Esophagus mucosa (tissue), 1 donor: ENCODE measurements around the gene ZNF669. TPM values are rescaled to one million over a fixed set of nuclear protein-coding genes. Genes with fewer than 3 reads are reported as not detected.
"Not testable (repeated sequence)": the region's sequence is repeated elsewhere in the genome, so short reads cannot be mapped to it uniquely, and the experiment has no call there.

ENCODE experiments used
- ATAC-seq: fragments of 200-7000 bp; cut with Tn5 transposase; one replicate; pipeline ENCODE4 v1.9.1; 2020
- total RNA-seq: library from RNA; stranded (reverse); gene quantifications from one replicate; pipeline ENCODE4 v1.2.4, GENCODE V29; 2023
- donor health status: DM: yes; HTN: yes; CAD: no.

Gene ZNF669
- 2.6 TPM for total RNA-seq

DNA sequence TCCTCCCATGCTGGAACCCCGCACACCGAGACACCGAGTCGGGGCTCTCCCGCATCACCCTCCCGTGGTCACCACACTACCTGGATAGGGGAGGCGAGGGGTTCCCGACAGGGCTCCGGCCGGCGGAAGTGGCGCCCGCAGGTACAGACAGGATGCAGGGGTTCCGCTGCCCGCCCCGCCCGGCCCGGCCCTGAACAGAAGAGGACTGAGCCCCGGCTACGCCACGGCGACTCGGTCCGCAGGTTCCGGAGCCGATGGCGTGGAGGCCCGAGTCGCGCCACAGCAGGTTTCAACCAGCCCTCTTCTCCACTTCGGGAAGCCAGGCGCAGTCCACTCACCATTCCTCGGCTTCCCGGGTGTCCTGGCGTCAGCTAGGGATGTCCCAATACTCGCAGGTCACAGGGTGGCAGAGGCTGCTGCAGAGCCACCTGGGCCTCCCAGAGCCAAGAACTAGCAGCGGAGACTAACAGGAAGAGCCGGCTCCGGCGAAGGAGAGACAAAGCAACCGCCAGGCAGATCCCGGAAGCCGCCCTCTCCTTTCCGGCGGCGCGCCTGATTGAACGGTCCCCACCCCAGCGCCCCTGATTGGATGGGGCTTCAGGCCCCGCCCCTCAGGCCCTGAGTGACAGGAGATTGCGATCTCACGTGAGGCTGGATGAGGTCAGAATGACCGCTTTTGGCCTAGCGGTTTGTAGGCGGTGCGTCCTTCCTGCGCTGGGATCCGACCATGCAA, at the start of gene ZNF669:
Gene ZNF669 (minus strand): TSS at position 498 of the 733 bp plus-strand sequence. CDS start 157 bp downstream, at position 341.
- peak; percentile 100 for ATAC-seq

DNA sequence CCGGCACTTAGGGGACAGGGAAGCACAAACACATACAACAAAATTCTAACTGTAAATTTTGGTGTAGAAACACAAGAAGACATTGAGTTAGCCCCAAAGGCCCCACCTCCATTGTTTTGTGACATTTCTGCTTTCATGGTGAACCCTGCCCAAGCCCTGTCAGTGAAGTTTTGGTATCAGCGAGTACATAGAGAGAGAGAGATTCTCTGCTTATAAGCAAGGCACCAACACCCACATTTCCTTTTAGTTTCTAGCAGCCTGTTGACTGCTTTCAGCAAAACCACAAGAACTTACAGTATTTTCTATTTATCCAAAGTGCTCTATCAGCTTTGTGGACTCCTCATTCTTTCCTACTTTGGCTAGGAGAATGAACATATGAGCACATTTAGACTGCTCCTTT, 43.6 kb upstream of the ZNF669 start:
- no peak for ATAC-seq

DNA sequence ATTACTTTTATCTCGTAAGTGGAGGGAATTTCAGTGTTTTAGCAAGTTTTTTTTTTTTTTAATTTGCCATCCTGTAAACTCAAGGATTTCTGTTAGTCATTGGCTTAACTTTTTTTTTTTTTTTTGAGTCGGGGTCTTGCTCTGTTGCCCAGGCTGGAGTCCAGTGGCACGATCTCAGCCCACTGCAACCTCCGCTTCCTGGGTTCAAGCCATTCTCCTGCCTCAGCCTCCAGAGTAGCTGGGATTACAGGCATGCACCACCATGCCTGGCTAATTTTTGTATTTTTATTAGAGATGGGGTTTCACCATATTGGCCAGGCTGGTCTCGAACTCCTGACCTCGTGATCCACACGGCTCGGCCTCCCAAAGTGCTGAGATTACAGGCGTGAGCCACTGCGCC, 43.0 kb upstream of the ZNF669 start:
- ATAC-seq, result not testable (repeated sequence)

DNA sequence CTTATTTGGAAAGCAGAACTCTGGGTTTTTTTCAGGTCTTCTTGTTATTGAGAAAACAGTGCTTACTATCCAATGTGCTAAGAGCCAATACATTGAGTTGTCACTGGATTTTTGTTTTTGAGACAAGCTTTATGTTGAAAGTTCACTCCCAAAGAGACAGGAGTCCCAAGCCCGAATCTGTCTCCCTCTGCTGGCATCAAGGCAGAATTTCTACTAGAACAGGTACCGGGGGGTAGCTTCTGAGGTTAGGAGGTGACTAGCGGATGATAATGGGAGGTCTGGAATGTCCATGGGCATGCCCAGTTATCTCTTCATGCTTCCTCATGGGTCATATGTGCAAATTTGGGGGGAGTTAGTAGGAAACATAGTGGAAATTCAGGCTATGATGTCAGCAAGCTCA, 42.5 kb upstream of the ZNF669 start:
- ATAC-seq, result no peak

DNA sequence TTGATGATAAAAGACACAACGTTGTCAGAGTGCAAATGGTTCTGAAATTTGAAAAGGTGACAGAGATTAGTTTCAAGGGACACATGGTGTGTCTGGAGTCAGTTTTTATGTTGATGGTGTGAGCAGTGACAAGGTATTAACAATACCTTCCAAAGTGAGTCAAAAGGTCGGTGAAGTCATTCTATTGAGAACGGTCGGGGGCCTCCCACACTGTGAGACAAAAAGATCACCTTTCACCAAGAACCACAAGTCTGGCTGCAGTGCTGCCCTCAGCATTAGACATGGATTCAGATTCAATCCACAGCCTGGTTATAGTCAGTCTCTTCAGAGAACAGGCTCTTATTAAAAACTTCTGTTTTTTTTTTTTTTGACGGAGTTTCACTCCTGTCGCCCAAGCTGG, 41.1 kb upstream of the ZNF669 start:
- ATAC-seq, result no peak

DNA sequence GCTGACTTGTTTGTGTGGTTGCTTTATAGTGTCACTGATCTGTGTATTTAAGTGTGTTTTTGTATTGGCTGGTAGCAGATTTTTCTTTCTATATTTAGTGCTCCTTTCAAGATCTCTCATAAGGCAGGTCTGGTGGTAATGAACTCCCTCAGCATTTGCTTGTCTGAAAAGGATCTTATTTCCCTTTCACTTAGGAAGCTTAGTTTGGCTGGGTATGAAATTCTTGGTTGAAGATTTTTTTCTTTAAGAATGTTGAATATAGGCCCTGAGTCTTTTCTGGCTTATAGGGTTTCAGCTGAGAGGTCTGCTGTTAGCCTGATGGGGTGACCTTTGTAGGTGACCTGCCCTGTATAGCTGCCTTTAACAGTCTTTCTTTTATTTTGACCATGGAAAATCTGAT, 35.4 kb upstream of the ZNF669 start:
- not testable (repeated sequence) for ATAC-seq

DNA sequence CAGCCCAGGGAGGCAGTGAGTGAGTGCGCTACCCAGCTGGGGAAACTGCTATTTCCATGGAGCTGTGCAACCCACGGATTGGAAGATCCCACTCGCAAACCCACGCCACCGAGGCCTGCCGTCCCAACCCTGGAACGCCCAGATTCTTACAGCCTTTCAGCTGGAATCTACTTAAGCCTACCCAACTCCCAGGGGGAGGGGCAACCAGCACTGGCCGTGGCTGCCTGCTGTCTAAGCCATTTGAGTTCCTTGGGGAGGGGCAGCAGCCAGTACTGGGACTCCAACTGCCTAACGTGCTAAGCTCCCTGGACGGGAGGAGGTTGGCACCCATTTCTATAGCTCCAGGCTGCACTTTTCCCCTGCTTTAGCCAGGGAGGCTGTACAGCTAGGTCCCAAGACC, 27.1 kb upstream of the ZNF669 start:
- ATAC-seq, result no peak

DNA sequence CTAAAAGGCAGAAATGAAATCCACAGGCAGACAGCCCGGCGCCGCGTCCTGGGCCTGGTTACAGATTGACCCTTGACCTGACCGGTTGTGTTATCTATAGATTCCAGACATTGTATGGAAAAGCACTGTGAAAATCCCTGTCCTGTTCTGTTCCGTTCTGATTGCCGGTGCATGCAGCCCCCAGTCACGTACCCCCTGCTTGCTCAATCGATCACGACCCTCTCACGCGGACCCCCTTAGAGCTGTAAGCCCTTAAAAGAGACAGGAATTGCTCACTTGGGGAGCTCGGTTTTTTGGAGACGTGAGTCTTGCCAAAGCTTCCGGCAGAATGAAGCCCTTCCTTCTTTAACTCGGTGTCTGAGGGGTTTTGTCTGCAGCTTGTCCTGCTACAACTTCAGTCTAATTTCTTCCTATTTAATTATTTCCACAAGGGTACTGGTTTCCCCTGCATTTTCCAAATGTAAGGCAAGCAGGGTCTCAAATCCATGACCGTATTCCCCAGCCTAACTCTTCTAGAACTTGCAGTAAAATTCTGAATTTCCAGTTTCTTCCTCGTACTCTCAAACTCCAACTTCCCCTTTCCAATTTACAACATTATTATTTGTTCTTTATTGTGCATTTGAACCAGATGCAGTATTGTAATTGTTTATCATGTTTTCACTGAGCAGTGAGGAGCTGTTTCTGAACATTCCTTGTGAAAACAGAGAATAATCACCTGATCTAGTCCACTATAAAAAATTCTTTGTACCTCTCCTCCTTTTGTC, 23.5 kb upstream of the ZNF669 start:
- ATAC-seq, result not testable (repeated sequence)

DNA sequence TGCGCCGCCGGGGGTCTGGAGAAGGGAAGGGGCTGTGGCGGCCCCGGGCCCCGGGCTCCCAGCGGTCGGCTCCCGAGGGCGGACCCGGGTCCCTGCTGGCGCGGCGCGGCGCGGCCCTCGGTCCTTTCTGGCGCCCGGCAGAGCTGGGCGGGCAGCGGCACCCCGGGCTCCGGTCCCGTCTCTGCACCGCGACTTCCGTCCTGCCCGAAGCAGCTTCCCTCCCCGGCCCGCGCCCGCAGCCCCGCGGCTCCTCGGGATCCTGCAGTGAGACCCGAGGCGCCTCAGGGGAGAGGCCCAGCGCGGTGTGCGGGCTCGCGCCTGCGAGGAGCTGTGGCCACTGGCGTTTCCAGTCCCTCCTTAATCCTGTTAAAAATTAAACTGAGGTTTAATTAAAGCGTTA, 22.4 kb upstream of the ZNF669 start:
- peak; percentile 78 for ATAC-seq

DNA sequence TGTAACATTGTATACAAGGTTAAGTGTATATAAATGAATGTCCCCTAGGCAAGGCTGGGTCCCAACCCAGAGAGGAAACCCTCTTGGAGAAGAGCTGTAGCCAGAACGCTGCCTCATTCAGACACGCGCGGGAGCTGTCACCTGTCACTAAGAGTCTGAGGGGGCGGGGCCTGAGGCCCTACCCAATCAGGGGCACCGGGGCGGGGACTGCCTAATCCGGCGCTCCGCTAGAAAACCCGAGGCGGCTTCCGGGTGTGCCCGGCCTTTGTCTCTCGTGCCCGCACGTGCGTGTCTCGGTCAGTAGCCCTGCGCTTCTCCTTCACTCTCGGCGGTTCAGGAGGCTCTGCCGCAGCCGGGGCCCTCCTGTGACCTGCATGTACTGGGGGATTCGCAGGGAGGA, 22.0 kb upstream of the ZNF669 start:
- peak; percentile 100 for ATAC-seq

DNA sequence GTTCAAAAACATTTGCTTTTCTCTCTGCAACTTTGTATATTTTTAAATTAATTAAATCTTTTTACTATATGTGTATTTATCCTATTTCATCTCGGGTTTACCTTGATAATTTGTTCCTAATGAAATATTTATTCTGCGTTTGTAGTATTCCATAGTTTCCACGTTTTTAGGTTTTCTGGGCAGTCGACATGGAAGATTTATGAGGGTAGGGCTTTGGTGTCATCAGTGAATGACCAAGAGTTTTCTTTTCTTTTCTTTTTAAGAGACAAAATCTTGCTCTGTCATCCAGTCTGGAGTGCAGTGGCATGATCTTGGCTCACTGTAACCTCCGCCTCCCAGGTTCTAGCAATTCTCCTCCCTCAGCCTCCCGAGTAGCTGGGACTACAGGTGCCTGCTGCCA, 17.2 kb upstream of the ZNF669 start:
- no peak for ATAC-seq

DNA sequence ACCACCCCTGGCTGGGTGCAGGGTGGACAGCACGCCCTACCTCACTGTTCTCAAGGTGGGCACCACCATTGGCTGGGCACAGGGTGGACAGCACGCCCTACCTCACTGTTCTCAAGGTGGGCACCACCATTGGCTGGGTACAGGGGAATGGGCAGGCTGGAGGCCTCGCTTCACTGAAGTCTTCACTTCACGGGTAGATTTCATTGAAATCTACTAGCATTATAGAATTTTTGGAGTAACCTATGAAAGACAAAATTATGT, 16.2 kb upstream of the ZNF669 start:
- ATAC-seq, result not testable (repeated sequence)

DNA sequence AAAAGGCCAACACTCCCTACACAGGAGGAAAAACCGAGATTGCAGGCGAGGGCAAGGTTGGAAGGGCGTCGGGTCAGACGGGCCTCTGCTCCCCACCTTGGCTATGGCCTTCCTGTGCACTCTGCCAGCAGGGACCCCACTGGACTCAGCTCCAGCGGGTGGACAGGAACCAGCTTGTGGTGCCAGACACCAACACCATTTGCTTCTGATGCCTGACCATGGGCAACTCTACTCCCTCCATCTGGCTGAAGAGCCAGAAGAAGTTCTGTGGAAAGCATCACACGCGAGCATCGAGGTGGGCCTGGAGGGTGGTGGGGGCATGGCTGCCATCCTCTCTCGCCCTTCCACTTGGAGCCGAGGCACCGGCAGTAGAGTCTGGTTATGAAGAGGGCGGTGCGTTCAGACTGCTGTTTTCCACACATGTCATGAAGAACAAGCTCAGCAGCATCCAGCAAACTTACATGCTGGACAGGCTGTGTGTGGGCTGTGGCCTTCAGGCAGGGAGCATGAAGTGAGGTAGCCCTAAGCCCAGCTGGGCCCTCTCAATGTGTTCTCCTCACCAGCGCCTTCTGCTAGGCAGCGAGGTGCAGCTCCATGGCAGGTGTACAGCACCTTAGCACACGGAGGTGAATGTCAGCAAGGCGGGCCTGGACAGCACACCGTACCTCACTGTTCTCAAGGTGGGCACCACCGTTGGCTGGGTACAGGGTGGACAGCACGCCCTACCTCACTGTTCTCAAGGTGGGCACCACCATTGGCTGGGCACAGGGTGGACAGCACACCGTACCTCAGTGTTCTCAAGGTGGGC, 15.6 kb upstream of the ZNF669 start:
- no peak for ATAC-seq

DNA sequence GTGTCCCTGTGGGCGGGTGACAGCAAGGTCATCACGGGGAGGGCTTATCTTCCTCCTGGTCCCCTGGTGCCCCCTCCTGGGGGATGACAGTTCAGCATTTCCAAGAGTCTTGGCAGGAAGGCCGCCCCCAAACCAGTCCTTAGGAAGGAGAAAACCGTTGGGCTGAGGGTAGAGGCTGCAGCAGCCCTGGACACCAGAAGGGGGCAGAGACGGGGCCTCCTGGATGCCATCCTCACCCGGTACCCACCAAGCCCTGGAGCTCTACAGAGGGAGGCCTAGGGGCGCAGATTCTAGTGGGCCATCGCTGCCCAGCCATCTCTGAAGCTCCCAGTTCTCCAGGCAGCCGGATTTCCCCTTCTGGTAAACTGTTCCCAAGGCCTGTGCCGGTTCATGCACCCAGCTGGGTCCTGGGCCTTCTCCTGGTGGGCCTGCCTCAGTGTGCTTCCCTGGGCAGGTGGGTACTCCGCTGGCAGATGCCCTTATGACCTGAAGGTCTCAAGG, 14.8 kb upstream of the ZNF669 start:
- no peak for ATAC-seq

DNA sequence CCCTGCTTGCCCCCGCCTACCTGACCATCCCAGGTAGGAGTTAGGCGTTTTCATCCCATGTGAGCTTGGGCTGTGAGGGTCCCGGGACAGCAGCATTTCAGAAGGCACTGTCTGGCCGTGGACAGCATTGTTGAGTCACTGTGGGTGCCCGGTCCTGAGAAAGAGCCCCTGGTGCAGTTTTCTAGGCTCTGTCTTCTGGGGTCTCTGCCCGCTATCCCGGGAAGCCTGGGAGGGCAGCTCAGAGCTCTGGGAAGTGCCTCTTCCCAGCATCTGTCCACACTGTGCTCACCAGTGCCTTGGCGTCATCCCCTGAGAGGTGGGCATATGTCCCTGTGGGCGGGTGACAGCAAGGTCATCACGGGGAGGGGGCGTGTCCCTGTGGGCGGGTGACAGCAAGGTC, 11.4 kb upstream of the ZNF669 start:
- ATAC-seq, result no peak

DNA sequence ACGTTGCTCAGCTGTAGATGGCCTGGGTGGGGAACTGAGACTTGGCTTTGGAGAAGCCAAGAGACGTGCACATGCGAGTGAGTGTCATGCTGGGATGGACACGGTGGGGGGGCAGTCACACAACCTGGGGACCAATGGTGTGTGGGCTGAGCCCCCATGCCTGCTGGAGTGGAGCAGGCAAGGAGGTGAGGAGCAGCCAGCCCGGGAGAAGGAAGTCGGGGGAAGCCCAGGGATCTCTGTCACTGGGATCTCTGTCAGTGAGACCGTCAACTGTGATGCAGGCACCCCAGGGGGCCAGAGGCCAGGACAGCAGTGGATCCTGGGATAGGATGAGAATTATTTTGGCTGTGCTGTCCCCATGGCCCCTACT, 11.0 kb upstream of the ZNF669 start:
- ATAC-seq, result no peak

DNA sequence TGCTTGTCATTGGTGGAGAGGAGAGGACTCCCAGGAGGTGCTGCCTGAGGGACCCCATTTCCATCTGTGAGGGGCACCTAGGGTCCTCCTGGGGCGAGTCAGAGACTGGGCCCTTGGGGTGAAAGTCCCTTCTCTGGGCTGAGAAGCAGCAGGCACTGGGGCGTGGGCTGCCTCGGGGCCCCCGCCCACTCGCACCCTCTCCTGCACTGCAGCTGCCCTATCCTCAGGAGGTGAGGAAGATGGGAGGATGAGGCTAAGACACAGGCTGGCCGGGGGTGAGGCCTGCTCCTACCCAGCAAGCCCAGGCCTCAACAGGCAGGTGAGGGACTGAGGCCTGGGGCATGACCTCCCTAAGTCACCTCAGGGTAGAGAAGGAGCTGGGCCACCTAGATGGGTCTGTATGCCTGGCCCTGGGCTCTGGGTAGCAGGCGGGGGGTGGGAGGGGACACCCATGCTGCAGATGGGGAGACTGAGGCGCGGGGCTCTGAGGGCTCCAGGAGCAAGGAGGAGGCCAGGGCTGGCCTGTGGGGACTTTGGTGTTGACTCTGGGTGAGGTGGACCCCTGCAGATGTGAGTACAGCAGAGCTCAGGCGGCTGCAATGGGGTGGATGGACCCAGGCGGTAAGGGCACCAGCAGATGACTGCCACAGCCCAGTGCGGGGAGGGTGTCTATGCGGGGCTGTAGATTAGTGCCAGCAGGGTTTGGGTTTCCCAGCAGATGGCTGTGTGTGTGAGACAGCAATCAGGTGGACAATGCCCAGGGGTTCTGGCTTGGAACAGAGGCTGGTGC, 10.4 kb upstream of the ZNF669 start:
- no peak for ATAC-seq

DNA sequence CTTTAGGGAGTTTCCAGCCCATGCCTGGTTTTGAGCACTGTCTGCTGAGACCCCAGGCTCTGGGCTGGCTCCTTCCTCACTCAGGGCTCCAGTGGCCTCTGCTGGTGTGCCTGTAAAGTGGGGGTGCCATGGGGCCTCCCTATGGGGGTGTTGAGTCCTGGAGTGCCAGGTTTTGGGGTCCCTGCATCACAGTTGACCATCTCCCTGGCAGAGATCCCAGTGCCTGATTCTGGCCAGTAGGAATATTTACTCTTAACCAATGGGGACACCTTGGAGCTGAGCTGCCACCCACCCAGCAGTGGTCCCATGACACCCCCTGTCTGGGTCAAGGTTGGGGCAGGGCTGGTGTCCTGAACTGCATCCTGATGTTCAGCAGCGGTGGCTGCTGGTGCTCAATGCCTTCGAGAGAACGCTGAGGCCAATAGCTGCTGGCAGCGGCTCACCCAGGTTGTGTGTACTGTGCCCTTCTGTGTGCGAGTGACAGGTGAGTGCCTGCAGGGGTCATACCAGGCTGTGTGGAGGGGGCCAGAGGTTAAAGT, 9.6 kb upstream of the ZNF669 start:
- ATAC-seq, result no peak

DNA sequence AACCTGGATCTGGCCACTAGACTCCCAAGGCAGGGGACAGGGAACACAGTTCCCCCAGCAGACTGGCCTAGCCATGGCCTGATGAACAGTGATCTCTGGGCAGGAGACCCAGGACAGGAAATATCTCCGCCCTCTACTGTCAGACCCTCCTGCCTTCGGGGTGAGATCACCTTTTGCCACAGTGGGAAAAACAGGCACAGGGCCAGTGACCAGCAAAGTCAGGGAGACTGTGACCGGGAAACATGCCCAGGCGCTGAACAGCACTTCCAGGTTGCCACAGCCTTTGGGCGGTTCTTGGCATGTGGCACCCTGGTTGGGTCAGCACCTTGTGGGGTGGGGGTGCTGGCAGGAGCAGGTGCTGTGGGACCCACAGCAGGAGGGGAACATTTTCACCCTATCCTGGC, 8.9 kb upstream of the ZNF669 start:
- peak; percentile 7 for ATAC-seq

DNA sequence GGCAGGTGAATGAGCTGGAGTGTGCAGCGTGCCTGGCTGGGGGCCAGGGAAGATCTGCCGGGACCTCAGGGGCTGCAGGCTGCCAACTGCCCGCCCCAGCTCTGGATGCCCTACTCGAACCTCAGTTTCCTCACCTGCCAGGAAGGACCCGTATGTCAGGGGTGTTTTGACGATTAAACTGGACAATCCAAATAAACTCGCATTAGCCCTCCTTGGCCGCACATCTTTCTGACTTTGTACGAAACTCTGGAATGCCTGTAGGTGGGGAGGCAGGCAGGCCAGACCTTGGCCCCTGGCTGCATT, 8.3 kb upstream of the ZNF669 start:
- ATAC-seq, result no peak

DNA sequence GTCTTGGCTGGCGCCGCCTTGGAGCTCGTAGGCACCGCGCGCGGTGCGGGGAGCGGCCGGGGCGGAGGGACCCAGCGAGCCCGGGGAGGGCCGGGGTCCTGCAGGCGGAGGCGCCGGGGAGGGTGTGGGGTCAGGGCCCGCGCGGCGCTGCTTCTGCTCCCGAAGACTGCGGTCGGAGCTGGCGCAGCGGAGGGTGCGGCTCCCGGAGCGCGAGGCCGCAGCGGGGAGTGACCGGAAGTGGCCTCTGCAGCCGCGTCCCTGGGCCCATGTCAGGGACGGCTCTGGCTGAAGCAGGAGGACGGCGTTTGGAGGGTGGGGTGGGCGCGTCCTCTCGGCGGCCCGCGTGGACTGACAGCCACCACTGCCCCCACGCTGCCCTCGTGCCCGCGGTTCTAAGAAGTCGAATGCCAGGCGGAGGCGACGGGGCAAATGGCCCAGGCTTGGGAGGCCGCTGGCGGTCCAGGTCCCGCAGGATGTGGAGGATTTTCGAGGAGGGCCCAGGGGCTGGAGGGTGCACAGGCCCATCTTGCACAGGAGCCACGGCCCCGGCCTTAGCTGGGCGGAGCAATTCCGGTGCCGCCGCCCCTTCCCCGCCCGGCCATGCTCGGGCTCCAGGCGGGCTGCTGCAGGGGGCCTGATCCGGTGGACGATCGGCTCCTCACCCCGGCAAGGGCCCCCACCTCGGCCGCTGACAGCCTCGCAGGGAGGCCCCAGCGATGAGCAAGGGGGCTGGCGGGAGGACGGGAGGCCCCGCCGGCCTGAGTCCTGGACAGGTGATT, 7.7 kb upstream of the ZNF669 start:
- peak; percentile 67 for ATAC-seq

DNA sequence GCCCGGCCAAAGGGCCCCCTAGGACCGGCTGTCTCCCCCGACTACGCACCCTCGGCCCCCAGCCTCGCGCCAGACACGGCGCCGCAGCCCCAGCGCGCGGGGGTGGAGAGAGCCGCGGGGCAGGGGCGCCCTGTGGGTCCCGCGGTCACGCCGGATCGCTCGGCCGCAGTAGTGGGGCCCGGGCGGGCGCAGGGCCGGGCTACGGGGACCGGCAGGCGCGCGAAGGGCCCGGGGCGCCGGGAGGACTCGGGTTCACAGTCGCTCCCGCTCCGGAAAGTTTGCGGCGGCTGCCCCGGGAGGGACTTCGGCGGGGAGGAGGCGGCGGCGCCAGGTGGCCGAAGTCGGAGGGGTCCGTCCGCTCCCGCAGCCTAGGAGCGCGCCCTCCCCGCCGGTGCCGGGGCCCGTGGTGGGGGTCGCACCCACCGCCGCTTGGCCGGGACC, 7.1 kb upstream of the ZNF669 start:
- peak; percentile 33 for ATAC-seq
